Effector memory CD4-positive, alpha-beta T cell (primary cell): ENCODE measurements around the gene HIVEP1.

Experiments used
- DNase-seq, 3 donors: peaks; one replicate each; pipeline ENCODE4 v3.0.0-alpha.2; 2020
- H3K27ac ChIP-seq: 2 replicates; pipeline ENCODE4 v1.7.0; 2013; ENCODE audit warnings: mild to moderate bottlenecking, low read length, moderate library complexity; ENCODE audit not compliant: insufficient read depth, poor library complexity, severe bottlenecking
- H3K27me3 ChIP-seq: replicated peaks from 2 replicates; pipeline ENCODE4 v1.7.0; 2013; ENCODE audit warnings: mild to moderate bottlenecking, low read length; ENCODE audit not compliant: insufficient read depth, control insufficient read depth, poor library complexity, severe bottlenecking
- H3K36me3 ChIP-seq: 2 replicates; pipeline ENCODE4 v1.7.0; 2013; ENCODE audit warnings: mild to moderate bottlenecking, low read length, moderate library complexity; ENCODE audit not compliant: control insufficient read depth, insufficient read depth
- H3K4me1 ChIP-seq: 2 replicates; pipeline ENCODE4 v1.7.0; 2013; ENCODE audit warnings: low read length, mild to moderate bottlenecking; ENCODE audit not compliant: control insufficient read depth, insufficient read depth, poor library complexity, severe bottlenecking
- H3K4me3 ChIP-seq: 2 replicates; pipeline ENCODE4 v1.7.0; 2013; ENCODE audit warnings: low read length, low read depth, mild to moderate bottlenecking; ENCODE audit not compliant: insufficient read depth, poor library complexity, severe bottlenecking
- H3K9me3 ChIP-seq: 2 replicates; pipeline ENCODE4 v1.7.0; 2013; ENCODE audit warnings: mild to moderate bottlenecking, low read length, moderate library complexity; ENCODE audit not compliant: control insufficient read depth

The HIVEP1 gene

GRCh38 chr6:12189150-12189549 is 177.0 kb downstream of the HIVEP1 start:
- DNase-seq: no peak
- H3K4me3 ChIP-seq: no peak overlapping the region
- H3K27me3 ChIP-seq: no peaks in the 10 kb centered on the region
- no peaks in the 10 kb centered on the region for H3K36me3 ChIP-seq
- no peaks in the 10 kb centered on the region for H3K4me1 ChIP-seq
- no peaks in the 10 kb centered on the region for H3K9me3 ChIP-seq
- H3K27ac ChIP-seq: no peak overlapping the region

- Histone ChIP-seq H3K27me3 (no peaks in the 10 kb centered on the region), H3K27ac (no peak overlapping the region), H3K4me3 (no peak overlapping the region), H3K9me3 (no peaks in the 10 kb centered on the region), H3K36me3 (no peaks in the 10 kb centered on the region), H3K4me1 (no peaks in the 10 kb centered on the region)
- no peak for DNase-seq
Measured at GRCh38 chr6:12189661-12190060, 177.5 kb downstream of the HIVEP1 start.

- H3K4me3 ChIP-seq: no peak overlapping the region
- no peaks in the 10 kb centered on the region for H3K27me3 ChIP-seq
- no peak overlapping the region for H3K27ac ChIP-seq
- no peaks in the 10 kb centered on the region for H3K4me1 ChIP-seq
- H3K9me3 ChIP-seq: no peaks in the 10 kb centered on the region
- H3K36me3 ChIP-seq: no peaks in the 10 kb centered on the region
- no peak for DNase-seq
Measured at GRCh38 chr6:12190252-12190651, 178.1 kb downstream of the HIVEP1 start.

GRCh38 chr6:12196326-12196936 is 184.3 kb downstream of the HIVEP1 start:
- no peak for DNase-seq
- Histone ChIP-seq H3K9me3 (no peaks in the 10 kb centered on the region), H3K27me3 (no peaks in the 10 kb centered on the region), H3K27ac (no peak overlapping the region), H3K4me1 (no peaks in the 10 kb centered on the region), H3K4me3 (no peak overlapping the region), H3K36me3 (no peaks in the 10 kb centered on the region)

- H3K4me3 ChIP-seq: no peak overlapping the region
- H3K4me1 ChIP-seq: no peaks in the 10 kb centered on the region
- no peaks in the 10 kb centered on the region for H3K27me3 ChIP-seq
- no peak for DNase-seq
- H3K27ac ChIP-seq: no peak overlapping the region
- no peaks in the 10 kb centered on the region for H3K9me3 ChIP-seq
- H3K36me3 ChIP-seq: no peaks in the 10 kb centered on the region
Measured at GRCh38 chr6:12198851-12199250, 186.7 kb downstream of the HIVEP1 start.

- H3K36me3 ChIP-seq: no peaks in the 10 kb centered on the region
- H3K27me3 ChIP-seq: no peaks in the 10 kb centered on the region
- H3K27ac ChIP-seq: no peak overlapping the region
- H3K9me3 ChIP-seq: no peaks in the 10 kb centered on the region
- DNase-seq: no peak
- no peaks in the 10 kb centered on the region for H3K4me1 ChIP-seq
- H3K4me3 ChIP-seq: no peak overlapping the region
Measured at GRCh38 chr6:12200015-12200564, 188.0 kb downstream of the HIVEP1 start.

- no peaks in the 10 kb centered on the region for H3K36me3 ChIP-seq
- H3K27me3 ChIP-seq: no peaks in the 10 kb centered on the region
- H3K4me3 ChIP-seq: no peak overlapping the region
- no peak for DNase-seq
- H3K27ac ChIP-seq: no peak overlapping the region
- no peaks in the 10 kb centered on the region for H3K9me3 ChIP-seq
- H3K4me1 ChIP-seq: no peaks in the 10 kb centered on the region
Measured at GRCh38 chr6:12200761-12201160, 188.6 kb downstream of the HIVEP1 start.

- Histone ChIP-seq H3K9me3 (no peaks in the 10 kb centered on the region), H3K4me3 (no peak overlapping the region), H3K36me3 (no peaks in the 10 kb centered on the region), H3K27ac (no peak overlapping the region), H3K27me3 (no peaks in the 10 kb centered on the region), H3K4me1 (no peaks in the 10 kb centered on the region)
- no peak for DNase-seq
Measured at GRCh38 chr6:12203001-12203400, 190.9 kb downstream of the HIVEP1 start.

- no peak overlapping the region for H3K27ac ChIP-seq
- no peaks in the 10 kb centered on the region for H3K27me3 ChIP-seq
- no peaks in the 10 kb centered on the region for H3K36me3 ChIP-seq
- no peak for DNase-seq
- no peak overlapping the region for H3K4me3 ChIP-seq
- no peaks in the 10 kb centered on the region for H3K9me3 ChIP-seq
- H3K4me1 ChIP-seq: no peaks in the 10 kb centered on the region
Measured at GRCh38 chr6:12208190-12208589, 196.1 kb downstream of the HIVEP1 start.

- Histone ChIP-seq H3K36me3 (no peaks in the 10 kb centered on the region), H3K4me3 (no peak overlapping the region), H3K27me3 (no peaks in the 10 kb centered on the region), H3K4me1 (no peaks in the 10 kb centered on the region), H3K27ac (no peak overlapping the region), H3K9me3 (no peaks in the 10 kb centered on the region)
- no peak for DNase-seq
Measured at GRCh38 chr6:12208673-12209072, 196.6 kb downstream of the HIVEP1 start.
